ENCODE measurements around the gene PMEL.

DNA sequence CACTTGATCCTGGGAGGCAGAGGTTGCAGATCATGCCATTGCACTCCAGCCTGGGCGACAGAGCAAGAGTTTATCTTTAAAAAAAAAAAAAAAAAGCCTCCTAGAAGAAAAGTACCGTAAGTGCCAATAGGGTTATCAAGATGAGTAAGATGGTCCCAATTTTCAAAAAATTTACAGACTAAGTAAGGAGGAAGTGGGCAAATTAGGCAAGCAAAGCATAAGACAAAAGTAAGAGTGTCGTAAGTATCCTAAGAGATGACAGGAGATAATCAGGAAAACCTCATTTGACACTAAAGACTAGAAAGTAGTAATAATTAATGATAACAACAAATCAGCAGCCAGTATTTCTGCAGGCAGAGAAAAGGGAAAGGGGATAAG, 50.4 kb downstream of the PMEL start:
- TF ChIP-seq, protein P1, sequence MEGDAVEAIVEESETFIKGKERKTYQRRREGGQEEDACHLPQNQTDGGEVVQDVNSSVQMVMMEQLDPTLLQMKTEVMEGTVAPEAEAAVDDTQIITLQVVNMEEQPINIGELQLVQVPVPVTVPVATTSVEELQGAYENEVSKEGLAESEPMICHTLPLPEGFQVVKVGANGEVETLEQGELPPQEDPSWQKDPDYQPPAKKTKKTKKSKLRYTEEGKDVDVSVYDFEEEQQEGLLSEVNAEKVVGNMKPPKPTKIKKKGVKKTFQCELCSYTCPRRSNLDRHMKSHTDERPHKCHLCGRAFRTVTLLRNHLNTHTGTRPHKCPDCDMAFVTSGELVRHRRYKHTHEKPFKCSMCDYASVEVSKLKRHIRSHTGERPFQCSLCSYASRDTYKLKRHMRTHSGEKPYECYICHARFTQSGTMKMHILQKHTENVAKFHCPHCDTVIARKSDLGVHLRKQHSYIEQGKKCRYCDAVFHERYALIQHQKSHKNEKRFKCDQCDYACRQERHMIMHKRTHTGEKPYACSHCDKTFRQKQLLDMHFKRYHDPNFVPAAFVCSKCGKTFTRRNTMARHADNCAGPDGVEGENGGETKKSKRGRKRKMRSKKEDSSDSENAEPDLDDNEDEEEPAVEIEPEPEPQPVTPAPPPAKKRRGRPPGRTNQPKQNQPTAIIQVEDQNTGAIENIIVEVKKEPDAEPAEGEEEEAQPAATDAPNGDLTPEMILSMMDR (IDR thresholded peaks at IDR 0.05) = no peak
- no peak for TF ChIP-seq POLR2AphosphoS5 (IDR thresholded peaks at IDR 0.05)

Data from upper lobe of left lung (tissue), 4 donors.